ENCODE data around the gene RSRC1. TPM values are rescaled to one million over a fixed set of nuclear protein-coding genes. Genes with fewer than 3 reads are reported as not detected.
"Not testable (repeated sequence)": the region's sequence is repeated elsewhere in the genome, so short reads cannot be mapped to it uniquely, and the experiment has no call there.

RSRC1 gene
- total and polyA plus RNA-seq, 2 of the 8 experiments (the other 6 are each of a cell fraction or from before 2014, with no cell fraction given), result 2.0 to 27.9 TPM

GRCh38 chr3:158549938-158550337 lies 440.0 kb downstream of the RSRC1 start:
- H3K79me1 ChIP-seq (ENCODE audit: low read depth, low read length); H2BK120ac ChIP-seq (replicated peaks; ENCODE audit: low read depth, low read length); POLR2A ChIA-PET (ENCODE audit: partially characterized antibody); H3K4me1 ChIP-seq (replicated peaks in 1 of 4; ENCODE audit: control insufficient read depth in 3 of 4, insufficient read depth in 4 of 4, low read length in 3 of 4); H2BK15ac ChIP-seq (ENCODE audit: low read length); H4K20me1 ChIP-seq (replicated peaks in 1 of 2; ENCODE audit: control insufficient read depth in 1 of 2, insufficient read depth in 2 of 2, low read length in 2 of 2); H4K91ac ChIP-seq (replicated peaks; ENCODE audit: insufficient read length, low read length); H3K23ac ChIP-seq (ENCODE audit: insufficient read length); H2AK5ac ChIP-seq (ENCODE audit: low read depth, low read length); H3K27me3 ChIP-seq (replicated peaks in 1 of 4; ENCODE audit: control insufficient read depth in 3 of 4, extremely low read depth in 1 of 4, insufficient read depth in 3 of 4, low read length in 3 of 4); H3K4ac ChIP-seq (replicated peaks; ENCODE audit: insufficient read length, low read depth, low read length); H2AFZ ChIP-seq (ENCODE audit: low read length); H2BK20ac ChIP-seq (ENCODE audit: low read length); H3K4me3 ChIP-seq (ENCODE audit: extremely low read depth in 1 of 4, insufficient read depth in 2 of 4, low read depth in 3 of 4, low read length in 4 of 4); H3K18ac ChIP-seq (ENCODE audit: extremely low read depth, low read length); H4K8ac ChIP-seq (ENCODE audit: extremely low read depth, insufficient read depth, low read length); H3K79me2 ChIP-seq (ENCODE audit: control insufficient read depth in 1 of 2, insufficient read depth in 2 of 2, low read length in 2 of 2); H2BK5ac ChIP-seq (ENCODE audit: low read depth, low read length); H3K56ac ChIP-seq (replicated peaks; ENCODE audit: insufficient read length, low read depth, low read length); H3K14ac ChIP-seq (ENCODE audit: insufficient read length); H3K4me2 ChIP-seq (ENCODE audit: insufficient read depth in 1 of 2, low read depth in 2 of 2, low read length in 2 of 2); H2BK12ac ChIP-seq (ENCODE audit: low read depth, low read length); FAIRE-seq; H3K9me3 ChIP-seq (ENCODE audit: insufficient read depth in 2 of 2, low read depth in 1 of 2, low read length in 1 of 2); H4K5ac ChIP-seq (ENCODE audit: insufficient read length, low read depth, low read length); DNase-seq (ENCODE audit: low read depth in 1 of 2, low spot score in 2 of 2); H3K36me3 ChIP-seq (ENCODE audit: control insufficient read depth in 2 of 4, insufficient read depth in 4 of 4, low read length in 3 of 4); H3K9ac ChIP-seq (replicated peaks in 1 of 4; ENCODE audit: extremely low read depth in 1 of 4, low read depth in 3 of 4, low read length in 3 of 4); H3K23me2 ChIP-seq (ENCODE audit: low read depth, low read length); H3K27ac ChIP-seq (ENCODE audit: low read depth, low read length): not testable (repeated sequence)
- CTCF ChIA-PET (ENCODE audit: partially characterized antibody), result interaction anchor here (1.0 to 2.2 kb wide), 2 partner anchors 10 to 177 kb away, joined by 3 to 13 read pairs; no protein-coding TSS in a partner anchor
- WGBS, 2 experiments (ENCODE audit: extremely low coverage in 1 of 2, insufficient coverage in 1 of 2, insufficient read length in 1 of 2, insufficient replicate concordance in 2 of 2, low coverage in 1 of 2, low lambda C conversion rate in 2 of 2, missing lambda C conversion rate in 1 of 2), result 95% methylated on average over 9 of the region's 9 CpGs; no CpG with 5 or more reads in 1 of the 2 experiments

Measured in H1 (cell line).